ENCODE results near the gene BTBD10. TPM values are rescaled to one million over a fixed set of nuclear protein-coding genes. Genes with fewer than 3 reads are reported as not detected.

BTBD10 gene
- total and polyA plus RNA-seq, 2 of the 13 experiments (the other 11 are each of a cell fraction or from before 2014, with no cell fraction given), result 9.8 to 26.6 TPM

DNA sequence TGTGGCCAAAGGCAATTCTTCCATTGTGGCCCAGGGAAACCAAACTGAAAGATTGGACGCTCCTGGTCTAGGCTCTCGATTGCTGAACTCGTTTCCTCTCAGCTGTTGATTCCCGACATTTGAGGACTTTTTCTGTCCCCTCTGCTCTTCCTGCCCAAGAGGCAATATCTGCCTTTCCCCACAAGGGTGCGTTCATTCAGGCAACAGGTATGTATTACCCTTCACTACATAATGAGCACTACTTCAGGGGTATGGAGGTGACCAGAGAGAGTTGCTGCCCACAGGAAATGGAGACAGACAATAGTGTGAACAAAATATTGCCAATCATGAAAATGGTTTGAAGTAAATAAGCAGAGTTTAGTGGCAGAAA is 24.6 kb upstream of the BTBD10 start (continued):
- TF ChIP-seq, protein P1, sequence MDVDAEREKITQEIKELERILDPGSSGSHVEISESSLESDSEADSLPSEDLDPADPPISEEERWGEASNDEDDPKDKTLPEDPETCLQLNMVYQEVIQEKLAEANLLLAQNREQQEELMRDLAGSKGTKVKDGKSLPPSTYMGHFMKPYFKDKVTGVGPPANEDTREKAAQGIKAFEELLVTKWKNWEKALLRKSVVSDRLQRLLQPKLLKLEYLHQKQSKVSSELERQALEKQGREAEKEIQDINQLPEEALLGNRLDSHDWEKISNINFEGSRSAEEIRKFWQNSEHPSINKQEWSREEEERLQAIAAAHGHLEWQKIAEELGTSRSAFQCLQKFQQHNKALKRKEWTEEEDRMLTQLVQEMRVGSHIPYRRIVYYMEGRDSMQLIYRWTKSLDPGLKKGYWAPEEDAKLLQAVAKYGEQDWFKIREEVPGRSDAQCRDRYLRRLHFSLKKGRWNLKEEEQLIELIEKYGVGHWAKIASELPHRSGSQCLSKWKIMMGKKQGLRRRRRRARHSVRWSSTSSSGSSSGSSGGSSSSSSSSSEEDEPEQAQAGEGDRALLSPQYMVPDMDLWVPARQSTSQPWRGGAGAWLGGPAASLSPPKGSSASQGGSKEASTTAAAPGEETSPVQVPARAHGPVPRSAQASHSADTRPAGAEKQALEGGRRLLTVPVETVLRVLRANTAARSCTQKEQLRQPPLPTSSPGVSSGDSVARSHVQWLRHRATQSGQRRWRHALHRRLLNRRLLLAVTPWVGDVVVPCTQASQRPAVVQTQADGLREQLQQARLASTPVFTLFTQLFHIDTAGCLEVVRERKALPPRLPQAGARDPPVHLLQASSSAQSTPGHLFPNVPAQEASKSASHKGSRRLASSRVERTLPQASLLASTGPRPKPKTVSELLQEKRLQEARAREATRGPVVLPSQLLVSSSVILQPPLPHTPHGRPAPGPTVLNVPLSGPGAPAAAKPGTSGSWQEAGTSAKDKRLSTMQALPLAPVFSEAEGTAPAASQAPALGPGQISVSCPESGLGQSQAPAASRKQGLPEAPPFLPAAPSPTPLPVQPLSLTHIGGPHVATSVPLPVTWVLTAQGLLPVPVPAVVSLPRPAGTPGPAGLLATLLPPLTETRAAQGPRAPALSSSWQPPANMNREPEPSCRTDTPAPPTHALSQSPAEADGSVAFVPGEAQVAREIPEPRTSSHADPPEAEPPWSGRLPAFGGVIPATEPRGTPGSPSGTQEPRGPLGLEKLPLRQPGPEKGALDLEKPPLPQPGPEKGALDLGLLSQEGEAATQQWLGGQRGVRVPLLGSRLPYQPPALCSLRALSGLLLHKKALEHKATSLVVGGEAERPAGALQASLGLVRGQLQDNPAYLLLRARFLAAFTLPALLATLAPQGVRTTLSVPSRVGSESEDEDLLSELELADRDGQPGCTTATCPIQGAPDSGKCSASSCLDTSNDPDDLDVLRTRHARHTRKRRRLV (CRISPR knock-in tag; IDR thresholded peaks at IDR 0.05), result no peak
- TF ChIP-seq ZMAT3 (CRISPR knock-in tag; conservative IDR thresholded peaks at IDR 0.05) (0 out of 2 replicates have a peak, but pooled peaks have one; percentile 3), TARDBP (CRISPR knock-in tag; IDR thresholded peaks at IDR 0.05) (0 out of 2 replicates have a peak, but pooled peaks have one; percentile 11), ZNF670 (CRISPR knock-in tag; IDR thresholded peaks at IDR 0.05; ENCODE audit: borderline replicate concordance) (no peak), KMT2A (CRISPR knock-in tag; IDR thresholded peaks at IDR 0.05) (0 out of 2 replicates have a peak, but pooled peaks have one; percentile 14), ZFX (CRISPR knock-in tag; IDR thresholded peaks at IDR 0.05; ENCODE audit: low read depth) (0 out of 2 replicates have a peak, but pooled peaks have one; percentile 14), SP4 (CRISPR knock-in tag; IDR thresholded peaks at IDR 0.05) (0 out of 2 replicates have a peak, but pooled peaks have one; percentile 35), SAP130 (CRISPR knock-in tag; IDR thresholded peaks at IDR 0.05; ENCODE audit: low read depth) (peak; percentile 35; the same call in 1 of the 2 replicates)
- TF ChIP-seq, protein P2, sequence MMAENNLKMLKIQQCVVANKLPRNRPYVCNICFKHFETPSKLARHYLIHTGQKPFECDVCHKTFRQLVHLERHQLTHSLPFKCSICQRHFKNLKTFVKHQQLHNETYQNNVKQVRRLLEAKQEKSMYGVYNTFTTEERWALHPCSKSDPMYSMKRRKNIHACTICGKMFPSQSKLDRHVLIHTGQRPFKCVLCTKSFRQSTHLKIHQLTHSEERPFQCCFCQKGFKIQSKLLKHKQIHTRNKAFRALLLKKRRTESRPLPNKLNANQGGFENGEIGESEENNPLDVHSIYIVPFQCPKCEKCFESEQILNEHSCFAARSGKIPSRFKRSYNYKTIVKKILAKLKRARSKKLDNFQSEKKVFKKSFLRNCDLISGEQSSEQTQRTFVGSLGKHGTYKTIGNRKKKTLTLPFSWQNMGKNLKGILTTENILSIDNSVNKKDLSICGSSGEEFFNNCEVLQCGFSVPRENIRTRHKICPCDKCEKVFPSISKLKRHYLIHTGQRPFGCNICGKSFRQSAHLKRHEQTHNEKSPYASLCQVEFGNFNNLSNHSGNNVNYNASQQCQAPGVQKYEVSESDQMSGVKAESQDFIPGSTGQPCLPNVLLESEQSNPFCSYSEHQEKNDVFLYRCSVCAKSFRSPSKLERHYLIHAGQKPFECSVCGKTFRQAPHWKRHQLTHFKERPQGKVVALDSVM (CRISPR knock-in tag; IDR thresholded peaks at IDR 0.05), result no peak
- TF ChIP-seq, protein P3, sequence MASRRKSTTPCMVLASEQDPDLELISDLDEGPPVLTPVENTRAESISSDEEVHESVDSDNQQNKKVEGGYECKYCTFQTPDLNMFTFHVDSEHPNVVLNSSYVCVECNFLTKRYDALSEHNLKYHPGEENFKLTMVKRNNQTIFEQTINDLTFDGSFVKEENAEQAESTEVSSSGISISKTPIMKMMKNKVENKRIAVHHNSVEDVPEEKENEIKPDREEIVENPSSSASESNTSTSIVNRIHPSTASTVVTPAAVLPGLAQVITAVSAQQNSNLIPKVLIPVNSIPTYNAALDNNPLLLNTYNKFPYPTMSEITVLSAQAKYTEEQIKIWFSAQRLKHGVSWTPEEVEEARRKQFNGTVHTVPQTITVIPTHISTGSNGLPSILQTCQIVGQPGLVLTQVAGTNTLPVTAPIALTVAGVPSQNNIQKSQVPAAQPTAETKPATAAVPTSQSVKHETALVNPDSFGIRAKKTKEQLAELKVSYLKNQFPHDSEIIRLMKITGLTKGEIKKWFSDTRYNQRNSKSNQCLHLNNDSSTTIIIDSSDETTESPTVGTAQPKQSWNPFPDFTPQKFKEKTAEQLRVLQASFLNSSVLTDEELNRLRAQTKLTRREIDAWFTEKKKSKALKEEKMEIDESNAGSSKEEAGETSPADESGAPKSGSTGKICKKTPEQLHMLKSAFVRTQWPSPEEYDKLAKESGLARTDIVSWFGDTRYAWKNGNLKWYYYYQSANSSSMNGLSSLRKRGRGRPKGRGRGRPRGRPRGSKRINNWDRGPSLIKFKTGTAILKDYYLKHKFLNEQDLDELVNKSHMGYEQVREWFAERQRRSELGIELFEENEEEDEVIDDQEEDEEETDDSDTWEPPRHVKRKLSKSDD (CRISPR knock-in tag; IDR thresholded peaks at IDR 0.05; ENCODE audit: low read depth), result no peak
- TF ChIP-seq, protein P4, sequence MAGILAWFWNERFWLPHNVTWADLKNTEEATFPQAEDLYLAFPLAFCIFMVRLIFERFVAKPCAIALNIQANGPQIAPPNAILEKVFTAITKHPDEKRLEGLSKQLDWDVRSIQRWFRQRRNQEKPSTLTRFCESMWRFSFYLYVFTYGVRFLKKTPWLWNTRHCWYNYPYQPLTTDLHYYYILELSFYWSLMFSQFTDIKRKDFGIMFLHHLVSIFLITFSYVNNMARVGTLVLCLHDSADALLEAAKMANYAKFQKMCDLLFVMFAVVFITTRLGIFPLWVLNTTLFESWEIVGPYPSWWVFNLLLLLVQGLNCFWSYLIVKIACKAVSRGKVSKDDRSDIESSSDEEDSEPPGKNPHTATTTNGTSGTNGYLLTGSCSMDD (CRISPR knock-in tag; IDR thresholded peaks at IDR 0.05), result no peak

Data from HepG2 (cell line).